Measurements from ENCODE around the gene GUCY1A1. TPM values are rescaled to one million over a fixed set of nuclear protein-coding genes. Genes with fewer than 3 reads are reported as not detected.
A peak's percentile ranks its signal among the peaks of the same experiment; 100 is the strongest.

Gene GUCY1A1
- total RNA-seq, 1 experiment from 2014 or later: not detected

DNA sequence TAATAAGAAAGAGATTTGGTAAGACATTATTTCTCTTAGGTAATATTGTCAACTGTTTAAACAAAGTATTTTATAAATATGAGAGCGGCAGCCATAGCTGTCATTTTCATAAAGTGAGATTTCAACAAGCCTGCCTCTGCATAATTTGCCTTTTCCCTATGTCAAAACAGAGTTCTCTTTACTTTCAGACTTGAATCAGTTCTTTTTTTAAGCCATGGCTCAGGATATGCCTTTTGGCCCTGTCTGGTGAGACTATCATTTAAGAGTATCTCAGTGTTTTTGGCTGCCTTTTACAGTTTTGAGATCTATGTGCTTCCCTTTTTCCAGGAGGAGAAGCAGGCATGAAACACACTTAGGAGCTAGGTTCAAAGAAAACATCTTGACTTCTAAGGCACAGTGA lies 7.5 kb upstream of the GUCY1A1 start:
- no peaks in the 10 kb centered on the region for H3K36me3 Mint-ChIP-seq (ENCODE audit: insufficient read depth, unreplicated experiment)
- H3K4me3 Mint-ChIP-seq (ENCODE audit: unreplicated experiment): no peak overlapping the region
- TF ChIP-seq, protein P1, sequence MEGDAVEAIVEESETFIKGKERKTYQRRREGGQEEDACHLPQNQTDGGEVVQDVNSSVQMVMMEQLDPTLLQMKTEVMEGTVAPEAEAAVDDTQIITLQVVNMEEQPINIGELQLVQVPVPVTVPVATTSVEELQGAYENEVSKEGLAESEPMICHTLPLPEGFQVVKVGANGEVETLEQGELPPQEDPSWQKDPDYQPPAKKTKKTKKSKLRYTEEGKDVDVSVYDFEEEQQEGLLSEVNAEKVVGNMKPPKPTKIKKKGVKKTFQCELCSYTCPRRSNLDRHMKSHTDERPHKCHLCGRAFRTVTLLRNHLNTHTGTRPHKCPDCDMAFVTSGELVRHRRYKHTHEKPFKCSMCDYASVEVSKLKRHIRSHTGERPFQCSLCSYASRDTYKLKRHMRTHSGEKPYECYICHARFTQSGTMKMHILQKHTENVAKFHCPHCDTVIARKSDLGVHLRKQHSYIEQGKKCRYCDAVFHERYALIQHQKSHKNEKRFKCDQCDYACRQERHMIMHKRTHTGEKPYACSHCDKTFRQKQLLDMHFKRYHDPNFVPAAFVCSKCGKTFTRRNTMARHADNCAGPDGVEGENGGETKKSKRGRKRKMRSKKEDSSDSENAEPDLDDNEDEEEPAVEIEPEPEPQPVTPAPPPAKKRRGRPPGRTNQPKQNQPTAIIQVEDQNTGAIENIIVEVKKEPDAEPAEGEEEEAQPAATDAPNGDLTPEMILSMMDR (IDR thresholded peaks at IDR 0.05; ENCODE audit: unreplicated experiment): no peak
- ChIA-PET CTCF (interaction anchor here (0.7 to 1.4 kb wide), 5 partner anchors 10 to 221 kb away, joined by 3 read pairs; no protein-coding TSS in a partner anchor), POLR2A (interaction anchor here (0.6 kb wide), 1 partner anchor 43 kb away, joined by 4 read pairs; no protein-coding TSS in a partner anchor)
- no peak for DNase-seq (ENCODE audit: unreplicated experiment)
- intact Hi-C loops (cut with micrococcal nuclease): no loop called here
- no peaks in the 10 kb centered on the region for H3K4me1 Mint-ChIP-seq (ENCODE audit: insufficient read depth, unreplicated experiment)
- no TSS peak for BruUV-seq (replicated peaks)
- H3K9me3 Mint-ChIP-seq (ENCODE audit: unreplicated experiment): peaks cover 4% of the 10 kb centered on the region
- H3K27ac Mint-ChIP-seq (ENCODE audit: low read depth, unreplicated experiment): no peak overlapping the region
- H3K27me3 Mint-ChIP-seq (ENCODE audit: insufficient read depth, unreplicated experiment): no peaks in the 10 kb centered on the region

DNA sequence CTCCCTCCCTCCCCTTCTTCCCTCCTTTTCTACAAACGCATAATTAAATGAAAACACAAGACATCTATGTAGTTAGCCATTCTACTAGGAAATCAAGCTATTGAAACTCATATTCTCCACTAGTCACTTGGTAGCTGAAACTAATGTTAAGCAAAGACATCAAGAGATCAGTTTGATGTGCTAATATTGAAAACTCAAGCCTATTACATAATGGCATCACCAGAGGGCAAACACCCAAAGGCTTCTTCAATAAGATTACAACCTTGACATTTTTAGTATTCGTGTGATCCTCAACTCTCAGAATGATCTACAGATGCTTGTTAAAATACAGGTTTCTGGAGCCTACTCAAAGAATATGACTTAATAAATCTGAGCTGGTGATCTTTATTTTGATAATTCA lies 6.2 kb upstream of the GUCY1A1 start:
- H3K4me1 Mint-ChIP-seq (ENCODE audit: insufficient read depth, unreplicated experiment): no peaks in the 10 kb centered on the region
- H3K36me3 Mint-ChIP-seq (ENCODE audit: insufficient read depth, unreplicated experiment): no peaks in the 10 kb centered on the region
- TF ChIP-seq, protein P1 (IDR thresholded peaks at IDR 0.05; ENCODE audit: unreplicated experiment): no peak
- BruUV-seq (replicated peaks): no TSS peak
- peaks cover 4% of the 10 kb centered on the region for H3K9me3 Mint-ChIP-seq (ENCODE audit: unreplicated experiment)
- no peak overlapping the region for H3K27ac Mint-ChIP-seq (ENCODE audit: low read depth, unreplicated experiment)
- no peak overlapping the region for H3K4me3 Mint-ChIP-seq (ENCODE audit: unreplicated experiment)
- CTCF ChIA-PET: interaction anchor here (1.4 kb wide), 1 partner anchor 36 kb away, joined by 3 read pairs; no protein-coding TSS in a partner anchor
- DNase-seq (ENCODE audit: unreplicated experiment): no peak
- intact Hi-C loops (cut with micrococcal nuclease): no loop called here
- H3K27me3 Mint-ChIP-seq (ENCODE audit: insufficient read depth, unreplicated experiment): no peaks in the 10 kb centered on the region
- POLR2A ChIA-PET: no interaction called here

DNA sequence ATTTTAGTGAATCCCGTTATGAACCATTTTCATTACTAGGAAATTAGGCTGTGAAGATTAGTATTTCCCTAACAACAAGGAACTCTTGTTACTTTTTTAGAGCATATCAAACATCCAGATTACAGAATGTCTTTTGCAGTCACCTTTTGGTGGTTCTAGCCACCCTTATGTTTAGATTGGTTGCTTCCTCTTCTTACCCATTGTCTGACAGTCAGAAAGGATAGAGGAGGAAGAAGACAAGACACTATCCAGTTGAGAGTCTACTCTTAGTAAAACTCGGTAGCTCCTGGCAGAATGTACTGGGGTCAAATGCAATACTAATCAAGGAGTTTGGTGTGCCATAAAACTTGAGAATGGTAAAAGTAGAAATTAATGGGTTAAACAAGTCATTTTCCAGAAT lies 1.6 kb upstream of the GUCY1A1 start:
- intact Hi-C loops (cut with micrococcal nuclease): no loop called here
- Mint-ChIP-seq H3K9me3 (ENCODE audit: unreplicated experiment) (no peaks in the 10 kb centered on the region), H3K27me3 (ENCODE audit: insufficient read depth, unreplicated experiment) (no peaks in the 10 kb centered on the region), H3K27ac (ENCODE audit: low read depth, unreplicated experiment) (no peak overlapping the region), H3K4me1 (ENCODE audit: insufficient read depth, unreplicated experiment) (peaks cover 6% of the 10 kb centered on the region), H3K4me3 (ENCODE audit: unreplicated experiment) (no peak overlapping the region), H3K36me3 (ENCODE audit: insufficient read depth, unreplicated experiment) (no peaks in the 10 kb centered on the region)
- TF ChIP-seq, protein P1 (IDR thresholded peaks at IDR 0.05; ENCODE audit: unreplicated experiment): no peak
- no peak for DNase-seq (ENCODE audit: unreplicated experiment)
- ChIA-PET CTCF (no interaction called here), POLR2A (no interaction called here)
- no TSS peak for BruUV-seq (replicated peaks)

DNA sequence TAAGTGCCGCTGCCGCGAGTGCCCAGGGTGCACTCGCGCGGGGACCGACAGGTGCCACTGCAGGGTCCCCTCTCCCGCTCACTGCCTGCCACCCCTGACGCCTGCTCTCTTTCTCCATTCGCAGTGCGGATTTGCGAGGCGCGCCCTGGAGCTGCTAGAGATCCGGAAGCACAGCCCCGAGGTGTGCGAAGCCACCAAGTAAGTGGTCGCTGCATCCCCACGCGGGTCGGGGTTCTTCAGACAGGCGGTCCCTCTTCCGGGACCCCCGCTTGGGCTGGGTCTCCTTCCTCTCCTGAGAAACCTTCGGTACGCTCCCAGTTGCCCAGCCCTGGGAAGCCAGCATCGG lies 547 bp downstream of the GUCY1A1 start:
- DNase-seq (ENCODE audit: unreplicated experiment): peak; percentile 37
- TF ChIP-seq, protein P1 (IDR thresholded peaks at IDR 0.05; ENCODE audit: unreplicated experiment): no peak
- BruUV-seq (replicated peaks): no TSS peak
- Mint-ChIP-seq H3K27me3 (ENCODE audit: insufficient read depth, unreplicated experiment) (no peaks in the 10 kb centered on the region), H3K4me3 (ENCODE audit: unreplicated experiment) (peak overlapping the region; percentile 70), H3K36me3 (ENCODE audit: insufficient read depth, unreplicated experiment) (no peaks in the 10 kb centered on the region), H3K27ac (ENCODE audit: low read depth, unreplicated experiment) (no peak overlapping the region), H3K4me1 (ENCODE audit: insufficient read depth, unreplicated experiment) (peaks cover 6% of the 10 kb centered on the region), H3K9me3 (ENCODE audit: unreplicated experiment) (no peaks in the 10 kb centered on the region)
- intact Hi-C loops (cut with micrococcal nuclease): no loop called here
- POLR2A ChIA-PET: interaction anchor here (0.8 kb wide), 1 partner anchor 8 kb away, joined by 3 read pairs; no protein-coding TSS in a partner anchor
- CTCF ChIA-PET: no interaction called here
